Pulmonary artery endothelial cell (primary cell): ENCODE measurements around the gene EGFR. TPM values are rescaled to one million over a fixed set of nuclear protein-coding genes. Genes with fewer than 3 reads are reported as not detected.
A peak's percentile ranks its signal among the peaks of the same experiment; 100 is the strongest.

Source experiments
- DNase-seq: peaks from one replicate; pipeline ENCODE4 v3.0.0-alpha.2; 2011; ENCODE audit warnings: low read depth, low spot score
- total RNA-seq: library from RNA; depleted of rRNA; stranded (reverse); fragments of >200 nt; gene quantifications from 2 replicates; pipeline ENCODE4 v1.2.3, GENCODE V29; 2014

Gene EGFR
- total RNA-seq, 1 donor from 2014 or later, result 2.5 TPM

DNA sequence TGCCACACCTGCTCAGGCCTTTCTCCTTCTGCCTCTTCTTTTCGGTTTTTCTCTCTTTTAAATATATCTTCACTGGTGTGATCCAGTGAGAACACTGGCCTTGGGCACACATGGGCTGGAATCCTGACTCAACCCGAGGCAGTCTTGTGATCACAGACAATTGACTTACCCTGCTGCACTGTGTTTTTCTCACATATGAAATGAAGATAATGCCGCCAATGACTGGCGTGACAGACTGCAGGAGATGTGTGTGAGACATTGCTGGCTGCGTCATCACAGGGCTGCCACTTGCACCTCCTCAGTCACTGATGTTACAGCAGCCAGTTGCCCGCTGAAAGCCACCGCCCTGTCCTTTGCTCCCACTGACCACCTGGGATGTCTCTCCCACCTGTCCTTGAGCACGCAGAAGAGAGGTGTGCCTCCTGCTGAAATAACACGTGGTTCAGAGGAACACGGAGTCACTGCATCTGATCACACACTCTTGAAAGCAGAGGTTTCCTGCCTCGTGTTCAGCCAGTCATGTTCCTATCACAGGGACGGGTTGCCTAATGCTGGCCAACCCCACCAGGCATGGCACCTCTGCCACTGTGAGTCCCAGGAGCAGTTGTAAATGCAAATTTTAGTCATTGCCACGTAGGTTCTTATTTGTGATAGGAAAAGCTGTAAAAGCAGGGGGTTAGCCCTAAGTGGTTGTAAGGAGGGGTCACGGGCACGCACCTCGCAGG is 221.8 kb downstream of the EGFR start:
- no peak for DNase-seq

DNA sequence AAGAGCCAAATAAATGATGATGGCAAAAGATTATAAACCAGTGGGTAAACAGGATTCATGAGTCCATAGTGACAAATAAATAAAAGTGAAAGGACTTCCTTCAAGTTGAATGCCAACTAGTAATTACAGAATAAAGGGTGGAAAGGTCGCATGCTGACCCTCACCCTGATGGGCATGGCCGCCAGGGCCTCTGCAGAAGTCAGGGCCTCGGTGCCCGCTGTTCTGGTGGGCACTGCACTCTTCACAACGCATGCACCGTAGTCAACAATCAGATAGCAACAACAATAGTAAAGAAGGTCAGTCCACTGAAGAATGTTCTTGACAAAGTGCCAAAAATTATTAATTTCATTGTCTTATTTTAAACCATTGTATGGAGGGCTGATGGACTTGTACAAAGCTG is 223.1 kb downstream of the EGFR start:
- no peak for DNase-seq

DNA sequence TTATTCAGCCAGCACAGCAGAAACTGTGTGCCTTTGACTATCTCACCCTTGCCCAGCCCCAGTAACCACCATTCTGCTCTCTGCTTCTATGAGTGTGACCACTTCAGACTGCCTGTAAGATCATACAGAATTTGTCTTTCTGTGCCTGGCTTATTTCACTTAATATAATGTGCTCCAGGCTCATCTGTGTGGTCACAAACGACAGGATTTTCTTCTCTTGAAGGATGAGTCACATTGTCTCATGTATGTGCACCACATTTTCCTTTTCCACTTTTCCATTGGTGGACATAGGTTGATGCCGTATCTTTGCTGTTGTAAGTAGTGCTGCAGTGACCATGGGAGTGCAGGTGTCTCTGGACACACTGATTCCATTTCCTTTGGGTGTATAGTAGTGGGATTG is 223.8 kb downstream of the EGFR start:
- no peak for DNase-seq

DNA sequence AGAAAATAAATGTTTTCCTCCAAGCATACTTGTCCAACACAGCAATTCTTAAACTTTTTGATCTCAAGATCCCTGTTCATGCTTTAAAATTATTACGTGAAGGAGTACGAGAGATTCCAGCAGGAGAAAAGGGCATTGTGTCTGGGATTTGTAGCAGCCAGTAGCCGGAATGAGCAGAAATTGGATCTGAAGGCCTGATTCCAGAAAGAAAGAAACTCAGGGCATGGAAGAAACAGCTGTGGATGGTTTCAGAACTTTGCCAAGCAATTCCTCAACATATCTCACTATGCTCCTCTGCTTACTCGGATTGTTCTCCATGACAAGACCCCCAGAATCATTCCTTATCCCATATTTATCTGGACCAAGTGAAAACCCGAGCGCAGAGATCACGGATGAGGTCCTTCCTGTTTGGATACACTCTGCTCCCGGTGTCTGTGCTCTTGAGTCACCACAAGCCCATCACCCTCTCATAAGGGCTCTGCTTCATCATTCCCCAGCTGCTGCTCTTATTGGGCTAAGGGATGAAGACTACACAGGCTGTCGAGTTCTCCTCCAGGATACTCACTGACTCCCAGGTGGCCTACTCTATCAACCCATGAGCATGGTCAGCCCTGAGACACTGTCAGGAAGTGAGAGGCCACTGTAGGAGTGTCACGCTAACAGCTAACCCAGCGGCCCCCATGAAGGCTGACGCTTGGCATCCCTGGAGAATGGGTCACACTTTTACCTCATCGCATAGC is 225.4 kb downstream of the EGFR start:
- no peak for DNase-seq

DNA sequence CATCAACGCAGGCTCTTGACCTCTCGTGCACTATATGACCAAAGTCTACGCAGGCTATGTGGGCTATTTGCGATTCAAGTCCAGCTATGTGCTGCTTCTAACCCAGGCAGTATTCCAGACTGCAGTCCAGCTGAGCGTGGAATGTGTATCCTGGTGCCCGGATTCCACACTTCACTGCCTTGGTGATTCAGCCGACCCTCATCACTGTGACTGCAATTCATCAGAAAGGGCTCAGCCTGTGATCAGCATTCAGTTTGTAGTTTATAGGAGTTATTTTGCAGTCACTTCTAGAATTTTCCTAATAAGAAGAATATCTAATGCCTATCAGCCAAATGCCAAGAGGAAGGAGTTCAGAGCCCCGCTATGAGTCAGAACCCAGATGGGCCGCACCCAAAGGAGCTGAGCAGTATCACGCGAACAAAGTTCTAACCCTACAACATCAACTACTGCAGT is 226.5 kb downstream of the EGFR start:
- no peak for DNase-seq

DNA sequence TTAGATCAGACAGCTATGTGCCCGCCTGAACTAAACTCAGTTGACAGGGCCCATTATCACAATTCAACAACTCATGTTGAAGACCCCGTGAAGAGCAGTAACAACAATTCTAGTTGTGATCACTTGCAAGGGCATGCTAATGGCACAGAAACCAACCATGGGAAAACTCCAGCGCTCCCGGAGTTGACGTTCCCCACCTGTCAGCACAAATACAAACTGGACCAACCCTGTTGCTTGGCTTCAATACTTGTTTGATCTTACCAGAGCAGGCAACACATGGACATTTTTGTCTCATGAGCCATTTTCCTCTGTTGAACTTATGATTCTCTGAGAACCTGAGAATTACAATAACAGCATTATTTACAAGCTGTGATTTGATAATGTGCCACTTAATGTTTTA is 227.4 kb downstream of the EGFR start:
- DNase-seq, result no peak

DNA sequence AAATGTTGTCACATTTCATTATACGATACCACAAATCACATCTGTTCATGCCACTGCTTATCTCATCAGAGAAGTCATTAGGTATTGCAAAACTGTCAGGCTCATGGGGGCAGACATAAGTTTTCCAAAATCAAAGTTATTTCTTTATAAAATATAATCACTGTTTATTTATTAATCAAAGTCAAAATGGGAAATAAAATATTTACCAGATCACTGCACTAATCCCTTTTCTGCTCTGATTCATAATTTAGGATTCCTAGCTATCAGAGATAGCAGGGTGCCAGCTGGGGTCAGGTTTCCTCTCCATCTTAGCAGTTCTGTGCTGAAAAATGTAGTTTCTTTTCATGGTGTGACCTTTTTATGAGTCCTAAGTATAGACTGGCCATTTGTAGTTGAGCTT is 228.6 kb downstream of the EGFR start:
- DNase-seq, result no peak

DNA sequence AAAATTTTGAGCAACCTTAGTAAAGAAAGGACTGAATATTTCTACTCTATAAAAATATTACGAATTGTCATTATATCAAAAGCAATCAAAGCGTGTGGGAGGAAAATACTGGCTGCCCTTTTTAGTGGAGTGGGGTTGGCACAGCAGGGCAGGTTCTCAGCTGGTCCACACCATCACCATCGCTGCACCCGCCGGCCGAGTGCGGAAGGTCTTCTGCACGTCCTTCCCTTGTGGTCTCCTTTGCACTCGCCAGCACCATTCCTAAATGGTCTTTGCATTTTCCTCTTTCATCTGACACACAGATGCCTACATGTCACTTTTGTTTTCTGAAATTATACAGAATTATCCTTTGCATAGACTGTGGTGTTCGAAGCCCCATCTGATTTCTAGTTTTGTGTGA is 229.7 kb downstream of the EGFR start:
- DNase-seq, result no peak

DNA sequence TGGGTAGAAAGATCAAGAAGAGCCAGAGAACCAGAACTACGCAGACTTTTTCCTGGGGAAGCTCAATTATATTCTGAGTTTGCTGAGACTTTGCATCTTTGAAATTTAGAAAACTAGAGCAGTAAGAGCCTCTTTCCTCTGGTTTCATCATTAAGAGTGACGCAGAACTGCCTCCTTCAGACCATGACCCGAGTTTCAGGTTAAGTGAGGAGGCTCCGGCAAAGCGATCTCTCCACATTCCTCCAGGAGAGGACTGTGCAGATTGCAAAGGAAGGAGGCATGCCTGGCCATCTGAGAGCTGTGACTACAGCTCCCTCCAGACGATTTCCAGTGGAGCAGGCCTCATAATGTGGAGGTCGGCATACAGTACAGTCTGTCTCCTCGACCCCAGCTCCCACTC is 230.5 kb downstream of the EGFR start:
- no peak for DNase-seq

DNA sequence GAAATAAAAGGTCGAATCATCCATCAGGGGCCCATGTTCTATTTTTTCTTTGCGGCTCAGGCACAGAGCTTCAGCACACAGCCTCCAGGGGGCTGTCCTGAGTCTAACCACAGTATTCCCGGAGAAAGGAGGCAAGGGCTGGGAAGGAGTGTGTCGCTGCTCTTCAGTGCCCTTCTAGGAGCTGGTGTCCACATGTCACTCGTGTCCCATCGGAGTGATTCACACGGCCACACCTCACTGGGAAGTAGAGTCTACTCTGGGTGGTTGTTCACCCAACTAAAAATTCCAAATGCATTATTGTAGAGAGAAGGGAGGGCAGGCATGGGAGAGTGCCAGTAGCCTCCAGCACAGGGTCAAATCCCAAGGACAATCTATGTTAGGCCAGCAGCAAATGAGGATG is 231.5 kb downstream of the EGFR start:
- no peak for DNase-seq

DNA sequence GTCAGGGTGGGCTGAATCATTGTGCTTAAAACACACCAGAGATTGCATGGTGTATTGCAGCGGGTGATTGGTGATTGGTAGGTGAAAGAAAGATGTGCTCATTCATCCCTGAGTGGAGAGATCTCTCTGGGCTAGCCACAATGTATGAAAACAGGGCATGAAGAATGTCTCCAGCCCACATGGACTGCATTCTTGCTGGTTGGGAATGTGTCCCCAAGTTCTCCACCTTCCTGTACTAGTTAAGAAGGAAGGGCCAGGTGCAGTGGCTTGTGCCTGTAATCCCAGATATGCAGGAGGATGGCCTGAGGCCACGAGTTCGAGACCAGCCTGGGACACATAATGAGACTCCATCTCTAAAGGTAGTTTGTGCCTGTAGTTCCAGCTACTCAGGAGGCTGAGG is 232.5 kb downstream of the EGFR start:
- no peak for DNase-seq

DNA sequence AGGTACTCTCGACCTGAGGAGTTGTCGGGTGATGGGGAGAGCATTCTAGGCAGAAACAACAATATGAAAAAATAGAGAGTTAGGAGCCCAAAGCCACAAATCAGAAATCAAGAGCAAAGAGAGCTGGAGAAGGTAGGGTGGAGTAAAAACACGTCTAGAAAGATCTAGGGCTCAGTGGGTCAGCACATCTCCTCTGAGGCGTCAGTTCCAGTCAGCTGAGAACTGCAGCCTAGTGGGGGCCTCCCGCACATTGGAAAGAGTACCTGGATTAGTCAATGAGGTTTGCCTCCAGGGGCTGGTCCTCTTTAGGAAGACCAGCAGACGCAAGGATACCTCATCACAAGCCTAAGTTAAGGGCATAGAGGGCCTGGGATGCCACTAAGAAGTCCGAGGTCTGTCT is 233.1 kb downstream of the EGFR start:
- no peak for DNase-seq

DNA sequence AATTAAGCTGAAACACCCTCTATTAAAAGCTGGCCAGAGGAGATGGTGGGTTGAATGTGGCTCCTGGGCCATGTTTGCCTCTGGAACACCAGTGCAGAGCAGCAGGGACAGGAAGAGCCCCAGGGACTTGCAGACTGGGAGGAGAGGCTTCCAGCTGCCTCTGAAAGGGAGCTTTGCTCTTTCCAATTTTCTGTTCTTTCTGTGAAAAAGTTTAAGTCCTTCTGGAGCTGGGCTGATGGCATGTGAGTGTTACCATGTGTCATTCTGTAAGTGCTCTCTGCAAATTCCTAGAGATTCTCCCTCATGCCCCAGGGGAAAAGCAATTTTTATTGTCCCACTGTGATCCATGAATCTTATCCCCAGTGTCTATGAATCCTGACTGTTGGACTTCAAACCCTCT is 233.6 kb downstream of the EGFR start:
- no peak for DNase-seq

DNA sequence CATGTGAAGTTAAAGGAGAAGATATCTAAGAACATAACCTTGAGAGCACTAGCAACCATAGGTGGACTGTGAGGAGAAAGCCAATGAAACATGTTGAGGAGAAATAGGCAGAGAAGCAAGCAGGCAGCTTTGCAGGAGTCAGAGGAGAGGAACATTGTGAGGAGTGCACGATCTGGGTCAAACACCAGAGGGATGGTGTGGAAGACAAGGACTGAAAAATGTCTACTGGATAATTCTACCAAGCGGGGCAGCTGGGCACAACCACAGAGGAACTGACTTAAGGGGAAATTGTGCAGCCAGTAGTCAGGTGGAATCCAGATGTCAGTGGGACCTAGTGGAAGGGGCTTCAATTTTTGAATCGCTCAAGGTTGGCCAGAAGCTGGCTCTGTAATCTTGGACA is 234.4 kb downstream of the EGFR start:
- DNase-seq, result no peak

DNA sequence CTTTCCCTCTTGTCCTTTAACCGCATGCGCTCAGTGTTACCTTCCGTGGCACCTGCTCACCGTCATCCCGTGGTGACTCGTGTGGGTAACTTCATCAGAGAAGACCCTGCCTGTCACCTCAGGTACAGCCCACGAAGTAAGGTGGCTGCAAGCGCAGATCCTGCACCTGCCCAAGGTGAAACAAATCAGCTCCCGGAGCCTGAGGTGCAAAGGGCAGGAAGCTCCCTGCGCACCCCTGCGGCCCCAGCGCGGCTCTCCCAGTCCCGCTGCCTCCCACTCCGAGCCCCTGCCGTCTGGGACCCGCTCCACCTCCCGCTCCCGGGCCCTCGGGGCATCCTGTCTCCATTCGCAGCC is 235.4 kb downstream of the EGFR start:
- DNase-seq, result no peak

DNA sequence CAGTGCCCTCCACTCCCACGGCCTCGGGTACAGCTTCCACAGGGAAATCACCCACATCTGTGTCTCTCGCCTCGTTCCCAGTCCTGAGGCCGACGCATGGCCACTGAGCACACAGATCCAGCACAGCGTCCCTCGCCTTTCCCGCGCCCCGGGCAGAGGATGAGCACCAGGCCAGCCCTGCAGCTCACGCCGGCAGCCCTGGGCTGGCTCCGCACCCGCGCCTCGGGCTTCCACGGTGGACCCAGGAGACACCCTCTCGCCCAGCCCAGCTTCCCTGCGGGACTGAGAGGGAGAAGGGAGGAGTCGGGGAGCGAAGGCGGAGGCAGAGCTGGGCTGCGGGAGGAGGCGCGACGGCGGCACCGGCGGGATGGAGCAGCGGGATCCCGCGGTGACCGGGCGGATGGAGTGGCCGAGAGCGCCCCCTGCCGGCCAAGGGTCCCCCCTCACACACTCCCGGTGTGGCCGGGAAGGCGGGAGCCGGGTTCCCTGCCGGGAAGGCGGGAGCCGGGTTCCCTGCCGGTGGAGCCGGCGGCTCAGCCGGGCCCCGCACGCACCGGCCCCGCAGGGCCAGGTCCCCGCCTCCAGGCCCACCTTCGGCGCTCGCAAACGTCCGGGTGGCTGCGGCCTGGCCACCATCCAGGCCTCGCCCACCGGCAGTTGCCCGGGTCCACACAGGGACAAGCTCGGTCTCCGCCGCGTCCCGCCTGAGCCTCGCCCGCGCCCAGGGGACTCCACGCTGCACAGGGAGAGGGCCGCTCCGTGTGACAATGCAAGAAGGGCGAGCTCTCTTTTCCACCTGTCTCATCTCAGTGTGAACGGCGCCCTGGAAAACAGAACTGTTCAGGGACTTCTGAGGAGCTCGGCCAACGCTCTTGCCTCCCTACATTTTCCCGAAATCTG is 236.0 kb downstream of the EGFR start:
- no peak for DNase-seq

DNA sequence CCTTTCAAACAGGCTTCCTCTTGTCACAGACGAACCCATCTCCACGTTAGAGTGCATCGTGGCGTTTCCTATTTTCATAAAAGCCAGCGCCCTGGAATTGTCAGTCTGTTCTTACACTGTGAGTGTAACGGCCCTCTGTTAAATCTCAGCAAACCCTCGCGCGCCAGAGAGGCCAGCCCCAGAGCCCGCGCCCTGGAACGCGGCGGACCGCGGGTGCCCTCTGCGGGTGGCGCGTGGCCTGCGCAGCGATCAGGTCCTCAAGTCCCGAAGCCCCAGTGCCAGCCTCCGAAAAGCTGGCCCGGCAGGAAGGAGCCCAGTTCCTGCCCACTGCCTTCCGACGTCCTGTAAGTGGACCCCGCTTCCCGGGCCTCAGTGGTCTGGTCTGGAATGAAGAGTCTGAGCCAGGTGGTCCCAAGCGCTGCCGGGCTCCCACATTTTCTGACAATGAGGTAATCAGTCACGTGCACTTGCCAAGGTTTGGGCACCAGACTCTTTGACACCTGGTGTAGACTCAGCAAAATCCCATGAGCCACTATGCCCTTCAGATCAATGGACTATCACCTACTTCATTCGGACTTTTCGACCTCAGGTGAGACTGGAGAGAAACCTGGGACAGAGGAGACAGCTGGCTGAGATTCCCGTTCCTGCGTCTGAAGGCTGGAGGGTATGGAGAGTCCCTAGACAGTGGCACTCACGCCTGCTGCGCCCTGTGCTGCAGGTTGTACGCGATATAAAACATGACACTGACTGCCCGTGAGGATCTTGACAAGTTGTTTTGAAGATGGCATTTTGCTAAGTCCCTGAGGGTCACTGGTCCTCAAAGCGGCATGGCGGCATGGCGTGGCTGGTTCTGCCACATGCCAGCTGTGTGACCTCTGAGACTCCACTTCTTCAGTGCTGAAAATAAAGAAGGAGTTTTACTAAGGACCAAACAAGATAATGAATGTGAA is 237.0 kb downstream of the EGFR start:
- peak; percentile 15 for DNase-seq

DNA sequence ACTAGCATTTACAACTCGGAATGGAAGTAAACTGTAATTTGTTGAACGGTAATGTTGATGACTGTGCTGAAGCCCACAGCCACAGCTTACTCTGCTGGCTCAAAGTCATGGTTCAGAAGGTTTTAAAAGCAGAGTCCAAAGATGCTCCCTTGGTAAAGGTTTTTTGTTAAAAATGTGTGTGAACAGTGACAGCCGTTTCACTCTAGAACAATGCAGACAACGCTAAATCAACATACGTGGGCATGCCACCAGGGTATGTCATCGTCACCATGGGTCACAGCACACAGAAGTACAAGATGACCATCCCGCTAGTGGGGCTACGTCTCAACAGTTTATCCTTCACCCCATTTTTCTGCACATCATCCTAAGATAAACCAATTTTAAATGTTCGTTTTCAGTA is 239.8 kb downstream of the EGFR start:
- no peak for DNase-seq

DNA sequence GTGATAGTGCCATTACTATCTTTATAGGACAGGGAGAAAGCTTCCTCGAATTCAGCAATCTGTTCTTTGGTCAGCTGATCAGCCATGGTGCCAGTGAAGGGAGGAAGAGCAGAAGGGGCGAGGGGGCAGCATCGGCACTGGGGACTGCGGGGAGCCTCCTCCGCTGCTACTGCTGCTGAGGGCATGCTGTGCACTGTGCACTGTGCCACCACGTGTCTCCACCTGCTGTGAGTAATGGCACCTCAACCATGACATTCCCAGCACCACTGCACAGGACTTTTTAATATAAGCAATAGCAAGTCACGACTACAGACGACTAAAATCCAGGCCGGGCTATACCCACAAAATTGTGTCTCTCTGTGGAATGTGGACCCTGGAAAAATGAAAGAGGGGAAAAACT is 241.4 kb downstream of the EGFR start:
- DNase-seq, result no peak

DNA sequence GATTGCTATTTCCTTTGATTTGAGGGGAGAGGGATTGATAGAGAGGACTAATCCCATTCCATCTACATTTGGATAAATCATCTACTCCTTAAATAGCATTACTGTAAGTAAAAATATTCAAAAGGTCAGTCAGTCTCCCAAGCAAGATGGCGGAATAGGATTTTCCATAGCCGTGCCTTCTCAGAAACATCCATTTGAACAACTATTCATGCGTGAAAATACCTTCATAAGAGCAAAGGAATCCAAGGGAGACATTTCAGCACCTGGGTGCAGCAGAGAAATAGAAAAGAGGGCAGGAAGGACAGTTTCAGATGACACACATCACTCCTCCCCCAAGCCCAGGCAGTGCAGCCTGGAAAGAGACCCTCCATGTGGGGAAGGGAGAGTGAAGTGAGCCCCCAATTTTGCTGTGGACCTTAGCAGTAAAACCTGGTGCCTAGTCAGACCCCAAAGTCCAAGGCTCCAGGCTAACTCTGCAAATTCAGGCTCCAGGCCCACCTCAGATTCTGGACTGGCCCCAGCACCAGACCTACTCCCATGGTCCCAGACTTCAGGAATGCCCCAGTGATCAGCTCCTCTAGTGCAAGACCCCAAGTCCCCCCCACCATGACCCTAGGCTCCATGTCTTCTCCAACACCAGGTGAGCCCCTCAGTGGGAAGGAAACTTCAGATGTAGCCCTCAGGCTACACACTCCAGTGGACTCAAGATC is 242.0 kb downstream of the EGFR start:
- DNase-seq, result no peak
